ENCODE data around the gene CPA5. TPM values are rescaled to one million over a fixed set of nuclear protein-coding genes. Genes with fewer than 3 reads are reported as not detected.

The CPA5 gene
- total and polyA plus RNA-seq, 3 donors from 2014 or later = 11.5 to 59.4 (median 46.7) TPM

GRCh38 chr7:130338233-130338632, 6.4 kb upstream of the CPA5 start:
- intact Hi-C loops (cut with DNase I; ENCODE audit: low total_unique reads) = no loop called here
- no peaks in the 10 kb centered on the region for H3K4me1 ChIP-seq
- no peak for TF ChIP-seq POLR2A (IDR thresholded peaks at IDR 0.05)
- no peak for TF ChIP-seq CTCF (IDR thresholded peaks at IDR 0.05)
- WGBS, 2 donors = 86 to 90% methylated on average over 3 of the region's 3 CpGs
- no peak overlapping the region for H3K27ac ChIP-seq
- no peaks in the 10 kb centered on the region for H3K9me3 ChIP-seq
- H3K27me3 ChIP-seq = no peaks in the 10 kb centered on the region
- H3K4me3 ChIP-seq = no peak overlapping the region
- no peaks in the 10 kb centered on the region for H3K36me3 ChIP-seq (ENCODE audit: low read depth, missing control alignments)
- no peak for DNase-seq

- TF ChIP-seq POLR2A (IDR thresholded peaks at IDR 0.05) (no peak), CTCF (IDR thresholded peaks at IDR 0.05) (no peak)
- no peaks in the 10 kb centered on the region for H3K4me1 ChIP-seq
- no peak overlapping the region for H3K27ac ChIP-seq
- intact Hi-C loops (cut with DNase I; ENCODE audit: low total_unique reads) = no loop called here
- H3K4me3 ChIP-seq = no peak overlapping the region
- H3K36me3 ChIP-seq (ENCODE audit: low read depth, missing control alignments) = no peaks in the 10 kb centered on the region
- H3K9me3 ChIP-seq = no peaks in the 10 kb centered on the region
- no peaks in the 10 kb centered on the region for H3K27me3 ChIP-seq
- DNase-seq = no peak
- WGBS, 2 donors = 91 to 95% methylated on average over 4 of the region's 4 CpGs
Observed at GRCh38 chr7:130341882-130342281, 2.7 kb upstream of the CPA5 start.

GRCh38 chr7:130342701-130343380, 1.8 kb upstream of the CPA5 start:
- no peak for DNase-seq
- Histone ChIP-seq H3K9me3 (no peaks in the 10 kb centered on the region), H3K36me3 (ENCODE audit: low read depth, missing control alignments) (no peaks in the 10 kb centered on the region), H3K27ac (no peak overlapping the region), H3K4me3 (no peak overlapping the region), H3K4me1 (no peaks in the 10 kb centered on the region), H3K27me3 (no peaks in the 10 kb centered on the region)
- no peak for TF ChIP-seq POLR2A (IDR thresholded peaks at IDR 0.05)
- no peak for TF ChIP-seq CTCF (IDR thresholded peaks at IDR 0.05)
- intact Hi-C loops (cut with DNase I; ENCODE audit: low total_unique reads) = no loop called here
- 94 to 98% methylated on average over 3 of the region's 3 CpGs for WGBS, 2 donors

- WGBS, 2 donors = 42 to 48% methylated on average over 8 of the region's 8 CpGs
- H3K4me1 ChIP-seq = no peaks in the 10 kb centered on the region
- no peaks in the 10 kb centered on the region for H3K9me3 ChIP-seq
- DNase-seq = no peak
- intact Hi-C loops (cut with DNase I; ENCODE audit: low total_unique reads) = no loop called here
- H3K27me3 ChIP-seq = no peaks in the 10 kb centered on the region
- H3K36me3 ChIP-seq (ENCODE audit: low read depth, missing control alignments) = no peaks in the 10 kb centered on the region
- TF ChIP-seq CTCF (IDR thresholded peaks at IDR 0.05) (no peak), POLR2A (IDR thresholded peaks at IDR 0.05) (no peak)
- no peak overlapping the region for H3K27ac ChIP-seq
- H3K4me3 ChIP-seq = no peak overlapping the region
Observed at GRCh38 chr7:130345136-130345535, 520 bp downstream of the CPA5 start.

GRCh38 chr7:130345725-130346124, 1.1 kb downstream of the CPA5 start:
- intact Hi-C loops (cut with DNase I; ENCODE audit: low total_unique reads) = no loop called here
- H3K36me3 ChIP-seq (ENCODE audit: low read depth, missing control alignments) = no peaks in the 10 kb centered on the region
- 91% methylated on average over 4 of the region's 5 CpGs for WGBS, 2 donors
- TF ChIP-seq CTCF (IDR thresholded peaks at IDR 0.05) (no peak), POLR2A (IDR thresholded peaks at IDR 0.05) (no peak)
- DNase-seq = no peak
- H3K9me3 ChIP-seq = no peaks in the 10 kb centered on the region
- no peaks in the 10 kb centered on the region for H3K27me3 ChIP-seq
- H3K4me1 ChIP-seq = no peaks in the 10 kb centered on the region
- H3K4me3 ChIP-seq = no peak overlapping the region
- no peak overlapping the region for H3K27ac ChIP-seq

Measured in testis (tissue), 3 donors.